Effector memory CD8-positive, alpha-beta T cell (primary cell): Measurements from ENCODE around the gene ARRDC5.
"Not testable (repeated sequence)": the region's sequence is repeated elsewhere in the genome, so short reads cannot be mapped to it uniquely, and the experiment has no call there.

ENCODE experiments used
- ATAC-seq: fragments of 150-1000 bp; cut with Tn5 transposase; replicated peaks from 2 replicates; pipeline ENCODE4 v1.10.0; 2021; ENCODE audit warnings: mild to moderate bottlenecking, moderate library complexity
- DNase-seq, 3 experiments: peaks; one replicate each; pipeline ENCODE4 v3.0.0; 2021
- H3K27ac Mint-ChIP-seq, 2 donors: one replicate each; pipeline ENCODE4 v1.8.0; 2022; ENCODE audit warnings: mild to moderate bottlenecking in 2 of 2, mixed read lengths in 2 of 2, moderate library complexity in 2 of 2
- H3K27me3 Mint-ChIP-seq, 2 donors: one replicate each; pipeline ENCODE4 v1.8.0; 2022; ENCODE audit warnings: mixed read lengths in 2 of 2
- H3K36me3 Mint-ChIP-seq: one replicate; pipeline ENCODE4 v1.8.0; 2022; ENCODE audit warnings: mild to moderate bottlenecking, moderate library complexity, mixed read lengths; ENCODE audit not compliant: insufficient read depth
- H3K4me1 Mint-ChIP-seq, 2 donors: one replicate each; pipeline ENCODE4 v1.8.0; 2022; ENCODE audit warnings: low read depth in 2 of 2, mixed read lengths in 2 of 2
- H3K4me3 Mint-ChIP-seq, 2 donors: one replicate each; pipeline ENCODE4 v1.8.0; 2022; ENCODE audit warnings: mild to moderate bottlenecking in 2 of 2, mixed read lengths in 2 of 2, moderate library complexity in 2 of 2
- H3K9me3 Mint-ChIP-seq, 2 donors: one replicate each; pipeline ENCODE4 v1.8.0; 2022; ENCODE audit warnings: mixed read lengths in 2 of 2

Gene ARRDC5

GRCh38 chr19:4871711-4872110 lies 31.0 kb downstream of the ARRDC5 start:
- ATAC-seq (no peak), DNase-seq (no peak)
- H3K4me1 Mint-ChIP-seq: peaks cover 7 to 16% of the 10 kb centered on the region in 2 donors
- peaks cover 7% of the 10 kb centered on the region for H3K36me3 Mint-ChIP-seq
- no peak overlapping the region for H3K4me3 Mint-ChIP-seq
- H3K27ac Mint-ChIP-seq: no peak overlapping the region
- no peaks in the 10 kb centered on the region for H3K27me3 Mint-ChIP-seq
- H3K9me3 Mint-ChIP-seq: no peaks in the 10 kb centered on the region

GRCh38 chr19:4870025-4870700 lies 32.5 kb downstream of the ARRDC5 start:
- Mint-ChIP-seq H3K36me3 (peaks cover 7% of the 10 kb centered on the region), H3K9me3 (no peaks in the 10 kb centered on the region), H3K4me3 (no peak overlapping the region), H3K27ac (no peak overlapping the region), H3K27me3 (no peaks in the 10 kb centered on the region), H3K4me1 (peaks cover 10 to 18% of the 10 kb centered on the region in 2 donors)
- ATAC-seq: no peak
- DNase-seq: no peak

DNA sequence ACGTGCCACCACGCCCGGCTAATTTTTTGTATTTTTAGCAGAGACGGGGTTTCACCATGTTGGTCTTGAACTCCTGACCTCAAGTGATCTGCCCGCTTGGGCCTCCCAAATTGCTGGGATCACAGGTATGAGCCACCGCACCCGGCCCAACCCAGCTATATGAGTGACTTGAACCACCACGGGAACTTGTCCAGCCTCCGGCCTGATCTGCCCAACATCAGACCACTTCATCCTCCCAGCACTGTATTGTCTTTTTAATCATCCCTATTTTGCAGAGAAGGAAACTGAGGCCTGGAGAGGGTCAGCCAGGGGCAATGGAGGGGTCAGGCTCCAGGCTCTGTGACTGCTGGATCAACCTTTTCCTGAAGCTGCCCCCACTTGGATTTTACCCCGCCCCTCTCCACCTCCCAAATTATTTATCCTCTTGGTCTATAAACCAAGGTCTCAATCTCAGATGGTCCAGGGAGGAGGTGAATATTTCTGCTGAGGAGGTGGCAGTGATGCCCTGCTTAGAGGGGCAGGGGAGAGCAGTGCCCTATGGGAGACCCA lies 34.3 kb downstream of the ARRDC5 start:
- Mint-ChIP-seq H3K4me1 (peaks cover 10 to 22% of the 10 kb centered on the region in 2 donors), H3K27me3 (no peaks in the 10 kb centered on the region), H3K9me3 (no peaks in the 10 kb centered on the region), H3K4me3 (peak overlapping the region; percentile 79 to 84), H3K36me3 (peaks cover 11% of the 10 kb centered on the region), H3K27ac (peak overlapping the region; percentile 76 to 88)
- ATAC-seq (no peak), DNase-seq (no peak)

GRCh38 chr19:4867534-4868285 lies 35.0 kb downstream of the ARRDC5 start, which contains the start of gene PLIN3:
PLIN3 (minus strand) TSS chr19:4867667; CDS start chr19:4861394, 6,273 bp downstream.
- Mint-ChIP-seq H3K4me1 (peaks cover 8 to 20% of the 10 kb centered on the region in 2 donors), H3K27ac (peak within 1 kb of the TSS; percentile 76 to 88), H3K9me3 (no peaks in the 10 kb centered on the region), H3K4me3 (peak within 1 kb of the TSS; percentile 79 to 84), H3K36me3 (peaks cover 13% of the 10 kb centered on the region), H3K27me3 (no peaks in the 10 kb centered on the region)
- DNase-seq: peak; percentile 79 to 80 (median 80)
- ATAC-seq: peak; percentile 92

- Mint-ChIP-seq H3K27me3 (no peaks in the 10 kb centered on the region), H3K27ac (peak overlapping the region; percentile 76 to 88), H3K4me3 (peak overlapping the region; percentile 79 to 84), H3K4me1 (peaks cover 5 to 17% of the 10 kb centered on the region in 2 donors), H3K9me3 (no peaks in the 10 kb centered on the region), H3K36me3 (peaks cover 16% of the 10 kb centered on the region)
- DNase-seq: peak; percentile 19 to 28 (median 21)
- peak; percentile 18 for ATAC-seq
Observed at GRCh38 chr19:4866595-4867424, 35.9 kb downstream of the ARRDC5 start.

GRCh38 chr19:4861147-4861546 lies 41.5 kb downstream of the ARRDC5 start:
- H3K4me1 Mint-ChIP-seq: peaks cover 0 to 5% of the 10 kb centered on the region in 2 donors
- ATAC-seq: no peak
- no peak for DNase-seq
- no peaks in the 10 kb centered on the region for H3K9me3 Mint-ChIP-seq
- H3K27me3 Mint-ChIP-seq: no peaks in the 10 kb centered on the region
- peaks cover 33% of the 10 kb centered on the region for H3K36me3 Mint-ChIP-seq
- H3K4me3 Mint-ChIP-seq: no peak overlapping the region
- H3K27ac Mint-ChIP-seq: no peak overlapping the region

DNA sequence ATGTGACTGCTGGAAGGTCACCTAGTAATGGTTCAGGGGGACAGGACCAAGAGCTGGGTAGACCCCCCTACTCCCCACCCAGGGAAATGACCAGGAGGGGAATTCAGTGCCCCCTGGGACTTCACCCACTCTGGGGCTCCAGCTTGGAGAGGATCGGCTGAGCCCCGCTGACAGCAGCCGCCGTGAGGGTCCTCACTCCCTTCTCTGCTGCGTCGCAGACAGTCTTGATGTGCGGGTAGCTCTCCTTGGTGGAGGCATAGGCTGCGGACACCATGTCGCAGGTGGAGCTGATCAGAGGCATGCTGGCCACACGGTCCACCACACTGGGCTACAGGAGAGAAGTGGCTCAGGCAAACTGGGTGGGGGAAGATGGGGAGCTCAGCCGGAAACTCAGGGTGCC lies 43.0 kb downstream of the ARRDC5 start:
- no peak overlapping the region for H3K4me3 Mint-ChIP-seq
- ATAC-seq: no peak
- H3K36me3 Mint-ChIP-seq: peaks cover 33% of the 10 kb centered on the region
- H3K4me1 Mint-ChIP-seq: peaks cover 0 to 5% of the 10 kb centered on the region in 2 donors
- H3K27ac Mint-ChIP-seq: no peak overlapping the region
- no peaks in the 10 kb centered on the region for H3K27me3 Mint-ChIP-seq
- DNase-seq: no peak
- H3K9me3 Mint-ChIP-seq: no peaks in the 10 kb centered on the region

DNA sequence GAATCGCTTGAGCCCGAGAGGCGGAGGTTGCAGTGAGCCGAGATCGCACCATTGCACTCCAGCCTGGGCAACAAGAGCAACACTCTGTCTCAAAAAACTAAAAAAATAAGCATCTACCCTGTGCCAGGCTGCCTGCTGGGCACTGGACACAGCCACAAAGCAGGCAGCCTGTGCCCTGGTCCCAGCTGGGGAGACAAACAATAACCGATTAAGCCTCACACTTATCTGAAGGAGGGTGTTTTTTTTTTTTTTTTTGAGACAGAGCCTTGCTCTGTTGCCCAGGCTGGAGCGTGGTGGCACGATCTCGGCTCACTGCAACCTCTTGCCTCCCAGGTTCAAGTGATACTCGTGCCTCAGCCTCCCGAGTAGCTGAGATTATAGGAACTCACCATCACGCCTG lies 46.2 kb downstream of the ARRDC5 start:
- not testable (repeated sequence) for DNase-seq, ATAC-seq, H3K4me3 Mint-ChIP-seq, H3K4me1 Mint-ChIP-seq, H3K9me3 Mint-ChIP-seq, H3K27me3 Mint-ChIP-seq, H3K27ac Mint-ChIP-seq
- H3K36me3 Mint-ChIP-seq: peaks cover 21% of the 10 kb centered on the region

DNA sequence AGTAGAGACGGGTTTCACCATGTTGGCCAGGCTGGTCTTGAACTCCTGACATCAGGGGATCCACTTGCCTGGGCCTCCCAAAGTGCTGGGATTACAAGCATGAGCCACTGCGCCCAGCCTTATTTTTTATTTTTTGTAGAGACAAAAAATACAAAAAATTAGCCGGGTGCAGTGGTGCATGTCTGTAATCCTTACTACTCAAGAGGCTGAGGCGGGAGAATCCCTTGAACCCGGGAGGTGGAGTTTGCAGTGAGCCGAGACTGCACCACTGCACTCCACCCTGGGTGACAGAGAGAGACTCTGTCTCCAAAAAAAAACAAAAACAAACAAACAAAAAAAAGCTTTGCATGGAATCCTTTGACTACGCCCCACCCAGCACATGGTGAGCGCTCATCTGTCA lies 49.2 kb downstream of the ARRDC5 start:
- not testable (repeated sequence) for H3K4me1 Mint-ChIP-seq, H3K27me3 Mint-ChIP-seq, H3K4me3 Mint-ChIP-seq, ATAC-seq, H3K27ac Mint-ChIP-seq, H3K9me3 Mint-ChIP-seq, DNase-seq
- H3K36me3 Mint-ChIP-seq: peaks cover 13% of the 10 kb centered on the region

GRCh38 chr19:4852484-4852883 lies 50.2 kb downstream of the ARRDC5 start:
- no peak overlapping the region for H3K27ac Mint-ChIP-seq
- DNase-seq (no peak), ATAC-seq (no peak)
- no peaks in the 10 kb centered on the region for H3K9me3 Mint-ChIP-seq
- H3K36me3 Mint-ChIP-seq: peaks cover 5% of the 10 kb centered on the region
- peaks cover 3 to 4% of the 10 kb centered on the region in 2 donors for H3K4me1 Mint-ChIP-seq
- no peak overlapping the region for H3K4me3 Mint-ChIP-seq
- no peaks in the 10 kb centered on the region for H3K27me3 Mint-ChIP-seq

- ATAC-seq: peak; percentile 87
- Mint-ChIP-seq H3K4me1 (peaks cover 3 to 4% of the 10 kb centered on the region in 2 donors), H3K27me3 (no peaks in the 10 kb centered on the region), H3K9me3 (no peaks in the 10 kb centered on the region), H3K36me3 (peaks cover 7% of the 10 kb centered on the region), H3K4me3 (no peak overlapping the region), H3K27ac (peak overlapping the region in 1 of 2 donors; percentile 15)
- DNase-seq: peak; percentile 69 to 74 (median 72)
Observed at GRCh38 chr19:4851551-4852290, 51.0 kb downstream of the ARRDC5 start.

GRCh38 chr19:4849019-4849418 lies 53.7 kb downstream of the ARRDC5 start:
- H3K36me3 Mint-ChIP-seq: peaks cover 28% of the 10 kb centered on the region
- H3K4me3 Mint-ChIP-seq: no peak overlapping the region
- H3K4me1 Mint-ChIP-seq: peaks cover 3 to 4% of the 10 kb centered on the region in 2 donors
- DNase-seq (no peak), ATAC-seq (no peak)
- no peaks in the 10 kb centered on the region for H3K27me3 Mint-ChIP-seq
- no peaks in the 10 kb centered on the region for H3K9me3 Mint-ChIP-seq
- H3K27ac Mint-ChIP-seq: no peak overlapping the region
